Measurements from ENCODE around the gene STMND1. TPM values are rescaled to one million over a fixed set of nuclear protein-coding genes. Genes with fewer than 3 reads are reported as not detected.

The STMND1 gene
- not detected in 5 replicates for total RNA-seq (2022; extraction: Qiagen RNA extraction; ENCODE audit: low read depth)

DNA sequence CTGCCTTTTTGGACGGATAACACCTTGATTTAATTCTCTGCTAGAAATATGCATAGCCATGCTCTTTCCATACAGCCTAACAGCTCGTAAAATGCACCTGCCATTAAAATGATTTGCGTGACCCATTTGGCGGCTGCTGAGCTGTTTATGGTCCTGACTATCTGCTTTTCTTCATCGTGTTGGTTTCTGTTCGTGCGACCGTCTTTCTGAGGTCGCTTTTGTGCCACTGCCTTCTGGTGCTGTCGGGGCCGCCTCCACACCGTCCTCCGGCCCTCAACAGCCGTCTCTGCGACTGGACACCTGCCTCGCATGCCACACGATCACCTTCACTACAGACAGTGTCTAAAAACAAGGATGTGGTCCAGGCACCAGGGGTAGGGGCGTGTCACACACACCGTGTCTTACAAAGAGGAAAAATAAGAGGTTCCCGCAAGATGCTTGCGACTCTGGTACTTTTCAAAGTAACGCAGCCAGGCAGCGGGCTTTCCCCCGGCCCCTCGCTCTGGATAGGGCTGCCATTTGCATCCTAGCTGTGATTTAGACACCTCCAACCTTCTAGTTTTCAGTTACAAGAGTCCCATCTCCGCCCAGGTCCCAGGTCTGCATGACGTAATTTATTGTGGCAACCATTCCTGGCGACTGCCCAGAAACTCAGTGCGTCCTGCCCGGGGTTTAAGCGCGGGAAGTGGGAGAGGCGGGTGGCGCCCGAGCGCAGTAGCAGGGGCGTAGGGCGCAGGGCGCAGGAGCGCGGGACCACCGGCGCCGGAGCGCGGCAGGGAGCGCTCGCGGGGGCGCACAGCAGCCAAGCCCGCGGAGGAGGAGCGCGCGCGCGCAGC is at the start of gene STMND1:
Gene STMND1 (plus strand): TSS at position 629 of the 836 bp plus-strand sequence. CDS start 208 bp downstream, outside the sequence.

Other genes with a start within 250 kb of the STMND1 start
- 9.3 to 12.2 TPM (median 11.0 TPM) in 5 replicates for gene RBM24, start 179.3 kb downstream of the STMND1 start, total RNA-seq (2022; extraction: Qiagen RNA extraction; ENCODE audit: low read depth)